B cell (primary cell): ENCODE results near the gene ZFYVE21. TPM values are rescaled to one million over a fixed set of nuclear protein-coding genes. Genes with fewer than 3 reads are reported as not detected.

Source experiments
- ATAC-seq: fragments of 200-7000 bp; cut with Tn5 transposase; one replicate; pipeline ENCODE4 v1.10.0; 2021; ENCODE audit warnings: low read depth, mild to moderate bottlenecking, moderate number of reproducible peaks, moderate library complexity
- CTCF ChIA-PET: fragments of 350-600 bp; sonication (Branson Sonifier 250); formaldehyde crosslinking; loops from one replicate; lab custom pipeline; 2021; ENCODE audit warnings: antibody characterized with exemption, inconsistent platforms; lab: Charles Lee
- POLR2A ChIA-PET: fragments of 350-600 bp; sonication (Branson Sonifier 250); formaldehyde crosslinking; loops from one replicate; lab custom pipeline; 2021; ENCODE audit warnings: antibody characterized with exemption; lab: Charles Lee
- DNase-seq: peaks from one replicate; pipeline ENCODE4 v3.0.0; 2013
- H2AFZ ChIP-seq: 2 replicates; pipeline ENCODE4 v1.6.1; 2012; ENCODE audit warnings: mild to moderate bottlenecking, low read depth, low read length; ENCODE audit not compliant: insufficient read depth, poor library complexity, severe bottlenecking
- H3K27ac ChIP-seq, 2 donors: 1 replicate in 1 of 2; 2 replicates in 1 of 2; pipeline ENCODE4 v1.5.1; 2012 to 2013; ENCODE audit warnings: low read length in 2 of 2, mild to moderate bottlenecking in 2 of 2, moderate library complexity in 1 of 2
- H3K27me3 ChIP-seq, 4 experiments: fragments of 200-600 bp in 1 of 4; sonication (generic) in 1 of 4; replicated peaks in 1 of 4; 1 replicate in 2 of 4; 2 replicates in 2 of 4; pipeline versions ENCODE4 v1.6.1 to v1.7.0; 2013 to 2016; ENCODE audit warnings: low read length in 3 of 4, mild to moderate bottlenecking in 2 of 4, mixed read lengths in 1 of 4, moderate library complexity in 1 of 4; ENCODE audit not compliant: insufficient read depth in 4 of 4, control insufficient read depth in 3 of 4; ENCODE audit errors: control extremely low read depth in 1 of 4
- H3K36me3 ChIP-seq, 2 experiments: replicated peaks in 1 of 2; 1 replicate in 1 of 2; 2 replicates in 1 of 2; pipeline versions ENCODE4 v1.6.1 to v1.7.1; 2013; ENCODE audit warnings: low read length in 1 of 2; ENCODE audit not compliant: insufficient read depth in 2 of 2, control insufficient read depth in 1 of 2; ENCODE audit errors: control extremely low read depth in 1 of 2, extremely low read depth in 1 of 2
- H3K4me1 ChIP-seq, 2 donors: fragments of 200-600 bp in 1 of 2; sonication (generic) in 1 of 2; 1 replicate in 1 of 2; 2 replicates in 1 of 2; pipeline versions ENCODE4 v1.5.1 to v1.6.1; 2013 to 2017; ENCODE audit warnings: low read length in 2 of 2; ENCODE audit not compliant: control insufficient read depth in 2 of 2, insufficient read depth in 2 of 2
- H3K4me2 ChIP-seq: replicated peaks from 2 replicates; pipeline ENCODE3; 2012; ENCODE audit warnings: mild to moderate bottlenecking, low read depth, low read length; ENCODE audit not compliant: poor library complexity, severe bottlenecking
- H3K4me3 ChIP-seq, 5 experiments: fragments of 200-600 bp in 1 of 5; sonication (generic) in 1 of 5; 1 replicate in 3 of 5; 2 replicates in 2 of 5; pipeline versions ENCODE4 v1.5.1 to v1.7.0; 2011 to 2016; ENCODE audit warnings: low read length in 4 of 5, mild to moderate bottlenecking in 4 of 5, low read depth in 2 of 5, control low read depth in 1 of 5, moderate library complexity in 1 of 5; ENCODE audit not compliant: insufficient read depth in 1 of 5; ENCODE audit errors: control extremely low read depth in 1 of 5, extremely low read depth in 1 of 5
- H3K79me2 ChIP-seq: fragments of 200-600 bp; sonication (generic); one replicate; pipeline ENCODE4 v1.6.0; 2016; ENCODE audit warnings: low read length; ENCODE audit not compliant: control insufficient read depth, insufficient read depth
- H3K9ac ChIP-seq: fragments of 200-600 bp; sonication (generic); 2 replicates; pipeline ENCODE4 v1.6.1; 2017; ENCODE audit warnings: mild to moderate bottlenecking, low read length, moderate library complexity
- H3K9me3 ChIP-seq, 3 donors: one replicate each; pipeline versions ENCODE4 v1.6.1 to v1.7.1; 2013; ENCODE audit warnings: low read length in 2 of 3; ENCODE audit not compliant: control insufficient read depth in 2 of 3, insufficient read depth in 1 of 3; ENCODE audit errors: control extremely low read depth in 1 of 3
- H4K20me1 ChIP-seq: 2 replicates; pipeline ENCODE4 v1.6.0; 2012; ENCODE audit warnings: mild to moderate bottlenecking, low read length; ENCODE audit not compliant: insufficient read depth, control insufficient read depth, poor library complexity, severe bottlenecking
- H3K27ac Mint-ChIP-seq: one replicate; pipeline ENCODE4 v1.8.0; 2021; ENCODE audit warnings: mixed read lengths
- H3K27me3 Mint-ChIP-seq: one replicate; pipeline ENCODE4 v1.8.0; 2021; ENCODE audit warnings: mixed read lengths
- H3K4me1 Mint-ChIP-seq: one replicate; pipeline ENCODE4 v1.8.0; 2021; ENCODE audit warnings: mixed read lengths
- H3K4me3 Mint-ChIP-seq: one replicate; pipeline ENCODE4 v1.8.0; 2021; ENCODE audit warnings: mixed read lengths
- H3K9me3 Mint-ChIP-seq: one replicate; pipeline ENCODE4 v1.8.0; 2022; ENCODE audit warnings: mixed read lengths; ENCODE audit not compliant: insufficient read depth
- CTCF ChIP-seq: fragments of 200-600 bp; IDR thresholded peaks from one replicate; pipeline ENCODE4 v1.8.0; 2022; ENCODE audit warnings: antibody characterized with exemption, mild to moderate bottlenecking
- EZH2 ChIP-seq: IDR thresholded peaks from 2 replicates; pipeline ENCODE4 v1.6.1; 2012; ENCODE audit warnings: borderline replicate concordance, low read depth, mild to moderate bottlenecking, moderate library complexity, low read length; ENCODE audit not compliant: insufficient read depth, poor library complexity, severe bottlenecking
- WGBS: methylation state at CpG from one replicate; pipeline ENCODE4 v1.1.5; 2013; ENCODE audit warnings: missing lambda C conversion rate; ENCODE audit not compliant: insufficient coverage; 5-methylcytosine and 5-hydroxymethylcytosine counted together
- intact Hi-C: fragments of 100-400 bp; cut with micrococcal nuclease; formaldehyde crosslinking; loops from one replicate; pipeline ENCODE4 v1.10.0; 2022
- polyA minus RNA-seq: library from RNA; depleted of rRNA, polyadenylated mRNA; stranded (reverse); fragments of >200 nt; gene quantifications from 2 replicates; pipeline ENCODE4 v1.2.3, GENCODE V29; 2012
- polyA plus RNA-seq: library from polyadenylated mRNA; depleted of rRNA; stranded (reverse); fragments of >200 nt; gene quantifications from 2 replicates; pipeline ENCODE4 v1.2.3, GENCODE V29; 2012
- total RNA-seq, 2 donors: library from RNA; stranded (reverse); fragments of 120-200 nt in 1 of 2; gene quantifications; 1 replicate in 1 of 2; 2 replicates in 1 of 2; pipeline versions ENCODE4 v1.2.3 to v1.2.4, GENCODE V29; 2013 to 2022

ZFYVE21 gene
- 18.6 and 24.3 TPM in 2 replicates for total RNA-seq
- total RNA-seq (2013) = 7.8 TPM
- 14.9 and 17.0 TPM in 2 replicates for polyA plus RNA-seq
- 6.5 and 9.3 TPM in 2 replicates for polyA minus RNA-seq

- POLR2A ChIA-PET = interaction anchor here (0.6 to 0.7 kb wide), 3 partner anchors 13 to 1429 kb away, joined by 3 to 4 read pairs (median 3); no protein-coding TSS in a partner anchor
- no peaks in the 10 kb centered on the region for H3K27me3 ChIP-seq
- DNase-seq (peak; percentile 100), ATAC-seq (peak; percentile 95)
- Mint-ChIP-seq H3K4me1 (peaks cover 36% of the 10 kb centered on the region), H3K27ac (peak within 1 kb of the TSS; percentile 85), H3K4me3 (peak within 1 kb of the TSS; percentile 91), H3K9me3 (no peaks in the 10 kb centered on the region), H3K27me3 (no peaks in the 10 kb centered on the region)
- H3K27ac ChIP-seq = peak within 1 kb of the TSS in 1 of 2 donors; percentile 55
- H3K9me3 ChIP-seq = no peaks in the 10 kb centered on the region
- TF ChIP-seq CTCF (no peak), EZH2 (no peak)
- peaks cover 27% of the 10 kb centered on the region for H4K20me1 ChIP-seq
- H3K4me3 ChIP-seq = peak within 1 kb of the TSS; percentile 12 to 82 (median 60)
- peak within 1 kb of the TSS; percentile 96 for H3K4me2 ChIP-seq
- CTCF ChIA-PET = interaction anchor here (1.4 kb wide), 1 partner anchor 36 kb away, joined by 4 read pairs; no protein-coding TSS in a partner anchor
- intact Hi-C loops = loop anchor here (1.0 to 5.0 kb wide), 6 partner anchors 24 to 1037 kb away; partner anchors contain the start of genes KLC1, PPP1R13B, SIVA1 and TRMT61A
- no peaks in the 10 kb centered on the region for H3K36me3 ChIP-seq
- peak within 1 kb of the TSS; percentile 81 for H2AFZ ChIP-seq
- under 1% methylated on average over 121 of the region's 121 CpGs for WGBS
- peaks cover 15 to 24% of the 10 kb centered on the region in 2 donors for H3K4me1 ChIP-seq
- H3K9ac ChIP-seq = peak within 1 kb of the TSS; percentile 76
- H3K79me2 ChIP-seq = peaks cover 54% of the 10 kb centered on the region
Observed at GRCh38 chr14:103715052-103716000, at the start of gene ZFYVE21, which contains the start of gene XRCC3. ZFYVE21 (plus strand) TSS chr14:103715810; CDS start chr14:103715842, 32 bp downstream. XRCC3 (minus strand) TSS chr14:103715451; CDS start chr14:103711087, 4,364 bp downstream.
